Smooth muscle cell (in vitro differentiated cells): Measurements from ENCODE around the gene PYHIN1. TPM values are rescaled to one million over a fixed set of nuclear protein-coding genes. Genes with fewer than 3 reads are reported as not detected.
A peak's percentile ranks its signal among the peaks of the same experiment; 100 is the strongest.
"Not testable (repeated sequence)": the region's sequence is repeated elsewhere in the genome, so short reads cannot be mapped to it uniquely, and the experiment has no call there.

Source experiments
- DNase-seq: peaks from one replicate; lab custom pipeline; 2025; ENCODE audit not compliant: unreplicated experiment; lab: John Stamatoyannopoulos, UW
- H2AFZ ChIP-seq: fragments of 200-600 bp; sonication (generic); 2 replicates; pipeline ENCODE4 v1.6.0; 2016; ENCODE audit warnings: antibody characterized with exemption, low read depth, mild to moderate bottlenecking
- H3F3A ChIP-seq: fragments of 200-600 bp; sonication (generic); 2 replicates; pipeline ENCODE4 v1.6.0; 2017; ENCODE audit warnings: antibody characterized with exemption, low read depth
- H3K27ac ChIP-seq: fragments of 200-600 bp; sonication (generic); 2 replicates; pipeline ENCODE4 v1.5.1; 2016; ENCODE audit warnings: low read depth, mild to moderate bottlenecking
- H3K27me3 ChIP-seq: fragments of 200-600 bp; sonication (generic); 2 replicates; pipeline ENCODE4 v1.6.1; 2016; ENCODE audit warnings: low read depth, mild to moderate bottlenecking
- H3K36me3 ChIP-seq: fragments of 200-600 bp; sonication (generic); 2 replicates; pipeline ENCODE4 v1.5.1; 2016; ENCODE audit warnings: low read depth
- H3K4me1 ChIP-seq: fragments of 200-600 bp; sonication (generic); 2 replicates; pipeline ENCODE4 v1.5.1; 2016; ENCODE audit warnings: low read depth
- H3K4me2 ChIP-seq: fragments of 200-600 bp; sonication (generic); 2 replicates; pipeline ENCODE4 v1.6.0; 2016; ENCODE audit warnings: mild to moderate bottlenecking
- H3K4me3 ChIP-seq: fragments of 200-600 bp; sonication (generic); 2 replicates; pipeline ENCODE4 v1.5.1; 2016; ENCODE audit warnings: mild to moderate bottlenecking
- H3K79me2 ChIP-seq: fragments of 200-600 bp; sonication (generic); 2 replicates; pipeline ENCODE4 v1.6.0; 2016; ENCODE audit warnings: low read depth, mild to moderate bottlenecking
- H3K9ac ChIP-seq: fragments of 200-600 bp; sonication (generic); 2 replicates; pipeline ENCODE4 v1.6.0; 2016; ENCODE audit warnings: low read depth
- H3K9me3 ChIP-seq: fragments of 200-600 bp; sonication (generic); replicated peaks from 2 replicates; pipeline ENCODE4 v1.5.1; 2016; ENCODE audit warnings: low read depth
- H4K20me1 ChIP-seq: fragments of 200-600 bp; sonication (generic); 2 replicates; pipeline ENCODE4 v1.6.0; 2016; ENCODE audit warnings: low read depth
- WGBS: methylation state at CpG from one replicate; pipeline ENCODE4 v1.1.7; 2016; ENCODE audit warnings: low lambda C conversion rate; 5-methylcytosine and 5-hydroxymethylcytosine counted together
- polyA plus RNA-seq: library from polyadenylated mRNA; unstranded; fragments of >200 nt; fragmentation: Nextera tagmentation; extraction: Ambion mirVana; gene quantifications from 2 replicates; pipeline ENCODE4 v1.2.1, GENCODE V29; 2016
- total RNA-seq: library from RNA; depleted of rRNA; stranded (reverse); fragments of >200 nt; gene quantifications from 2 replicates; pipeline ENCODE4 v1.2.3, GENCODE V29; 2014
- TF ChIP-seq, protein P1 (sequence below): fragments of 200-600 bp; sonication (generic); IDR thresholded peaks from 2 replicates; pipeline ENCODE4 v1.5.1; 2017; ENCODE audit warnings: borderline replicate concordance, mild to moderate bottlenecking, antibody characterized with exemption; ENCODE audit not compliant: insufficient read depth, poor library complexity, severe bottlenecking

Gene PYHIN1
- total and polyA plus RNA-seq, 2 experiments from 2014 or later = 0.22 TPM; not detected in 1

GRCh38 chr1:159009287-159009686 is 77.9 kb downstream of the PYHIN1 start:
- Histone ChIP-seq H3K4me3 (peak overlapping the region; percentile 67), H3K4me2 (peak overlapping the region; percentile 89), H3K79me2 (peaks cover 44% of the 10 kb centered on the region), H3K27me3 (no peaks in the 10 kb centered on the region), H3K27ac (peak overlapping the region; percentile 98), H3K36me3 (no peaks in the 10 kb centered on the region), H3K9ac (peak overlapping the region; percentile 91), H2AFZ (no peak overlapping the region), H3K9me3 (no peaks in the 10 kb centered on the region), H3K4me1 (peaks cover 44% of the 10 kb centered on the region), H3F3A (peaks cover 24% of the 10 kb centered on the region), H4K20me1 (no peaks in the 10 kb centered on the region)
- 75% methylated on average over 2 of the region's 2 CpGs for WGBS
- TF ChIP-seq, protein P1, sequence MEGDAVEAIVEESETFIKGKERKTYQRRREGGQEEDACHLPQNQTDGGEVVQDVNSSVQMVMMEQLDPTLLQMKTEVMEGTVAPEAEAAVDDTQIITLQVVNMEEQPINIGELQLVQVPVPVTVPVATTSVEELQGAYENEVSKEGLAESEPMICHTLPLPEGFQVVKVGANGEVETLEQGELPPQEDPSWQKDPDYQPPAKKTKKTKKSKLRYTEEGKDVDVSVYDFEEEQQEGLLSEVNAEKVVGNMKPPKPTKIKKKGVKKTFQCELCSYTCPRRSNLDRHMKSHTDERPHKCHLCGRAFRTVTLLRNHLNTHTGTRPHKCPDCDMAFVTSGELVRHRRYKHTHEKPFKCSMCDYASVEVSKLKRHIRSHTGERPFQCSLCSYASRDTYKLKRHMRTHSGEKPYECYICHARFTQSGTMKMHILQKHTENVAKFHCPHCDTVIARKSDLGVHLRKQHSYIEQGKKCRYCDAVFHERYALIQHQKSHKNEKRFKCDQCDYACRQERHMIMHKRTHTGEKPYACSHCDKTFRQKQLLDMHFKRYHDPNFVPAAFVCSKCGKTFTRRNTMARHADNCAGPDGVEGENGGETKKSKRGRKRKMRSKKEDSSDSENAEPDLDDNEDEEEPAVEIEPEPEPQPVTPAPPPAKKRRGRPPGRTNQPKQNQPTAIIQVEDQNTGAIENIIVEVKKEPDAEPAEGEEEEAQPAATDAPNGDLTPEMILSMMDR = no peak
- no peak for DNase-seq

- peak within 1 kb of the TSS; percentile 89 for H3K4me2 ChIP-seq
- peaks cover 49% of the 10 kb centered on the region for H3K79me2 ChIP-seq
- H3K4me1 ChIP-seq = peaks cover 39% of the 10 kb centered on the region
- 3% methylated on average over 5 of the region's 5 CpGs for WGBS
- peak within 1 kb of the TSS; percentile 98 for H3K27ac ChIP-seq
- no peaks in the 10 kb centered on the region for H3K9me3 ChIP-seq
- peak within 1 kb of the TSS; percentile 91 for H3K9ac ChIP-seq
- peaks cover 19% of the 10 kb centered on the region for H3F3A ChIP-seq
- TF ChIP-seq, protein P1 = no peak
- H3K27me3 ChIP-seq = no peaks in the 10 kb centered on the region
- peak within 1 kb of the TSS; percentile 88 for H2AFZ ChIP-seq
- no peak for DNase-seq
- no peaks in the 10 kb centered on the region for H4K20me1 ChIP-seq
- H3K36me3 ChIP-seq = peaks cover 5% of the 10 kb centered on the region
- H3K4me3 ChIP-seq = peak within 1 kb of the TSS; percentile 67
These were observed 78.5 kb downstream of the PYHIN1 start, which contains the start of gene IFI16 for GRCh38 chr1:159009704-159010361. TSS of gene IFI16 (plus strand) at chr1:159009907. CDS start at chr1:159014681, 4,774 bp downstream.

GRCh38 chr1:159010391-159010790 is 79.0 kb downstream of the PYHIN1 start:
- peaks cover 34% of the 10 kb centered on the region for H3K4me1 ChIP-seq
- no peaks in the 10 kb centered on the region for H3K27me3 ChIP-seq
- 59% methylated on average over 5 of the region's 5 CpGs for WGBS
- peaks cover 9% of the 10 kb centered on the region for H3K36me3 ChIP-seq
- H2AFZ ChIP-seq = peak overlapping the region; percentile 88
- H4K20me1 ChIP-seq = no peaks in the 10 kb centered on the region
- H3K4me2 ChIP-seq = peak overlapping the region; percentile 89
- no peak for DNase-seq
- H3K4me3 ChIP-seq = peak overlapping the region; percentile 67
- H3K9ac ChIP-seq = peak overlapping the region; percentile 91
- peak overlapping the region; percentile 98 for H3K27ac ChIP-seq
- TF ChIP-seq, protein P1 = no peak
- H3K9me3 ChIP-seq = no peaks in the 10 kb centered on the region
- peaks cover 54% of the 10 kb centered on the region for H3K79me2 ChIP-seq
- H3F3A ChIP-seq = peaks cover 14% of the 10 kb centered on the region

DNA sequence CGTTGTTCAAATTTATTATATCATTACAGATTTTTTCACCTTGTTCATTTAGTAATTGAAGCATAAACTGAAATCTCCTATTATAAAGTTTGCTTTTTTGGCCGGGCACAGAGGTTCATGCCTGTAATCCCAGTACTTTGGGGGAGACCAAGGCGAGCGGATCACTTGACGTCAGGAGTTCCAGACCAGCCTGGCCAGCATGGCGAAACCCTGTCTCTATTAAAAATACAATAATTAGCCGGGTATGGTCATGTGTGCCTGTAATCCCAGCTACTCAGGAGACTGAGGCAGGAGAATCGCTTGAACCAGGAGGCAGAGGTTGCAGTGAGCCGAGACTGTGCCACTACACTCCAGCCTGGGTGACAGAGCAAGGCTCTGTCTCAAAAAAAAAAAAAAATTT is 79.6 kb downstream of the PYHIN1 start:
- H3K36me3 ChIP-seq, H3K9me3 ChIP-seq, DNase-seq, H2AFZ ChIP-seq, H3K27me3 ChIP-seq, H4K20me1 ChIP-seq: not testable (repeated sequence)
- H3F3A ChIP-seq = peaks cover 13% of the 10 kb centered on the region
- H3K79me2 ChIP-seq = peaks cover 59% of the 10 kb centered on the region
- peak overlapping the region; percentile 91 for H3K9ac ChIP-seq
- peak overlapping the region; percentile 67 for H3K4me3 ChIP-seq
- H3K4me1 ChIP-seq = peaks cover 28% of the 10 kb centered on the region
- H3K4me2 ChIP-seq = peak overlapping the region; percentile 89
- 77% methylated on average over 9 of the region's 9 CpGs for WGBS
- H3K27ac ChIP-seq = peak overlapping the region; percentile 98
